SU-DHL-6 (cell line): ENCODE measurements around the gene HCFC1R1.

Experiments used
- EZH2phosphoT487 ChIP-seq: fragments of 200-600 bp; sonication (generic), shearing (Covaris generic); conservative IDR thresholded peaks from 2 replicates; pipeline ENCODE4 v1.6.1; 2018; ENCODE audit warnings: mild to moderate bottlenecking, antibody characterized with exemption, low read length, moderate library complexity, mixed read lengths
- TF ChIP-seq, protein P1 (sequence below): fragments of 200-600 bp; sonication (generic); IDR thresholded peaks from one replicate; pipeline ENCODE4 v1.5.1; 2017; ENCODE audit warnings: antibody characterized with exemption, mild to moderate bottlenecking, low read length, moderate library complexity; ENCODE audit not compliant: insufficient read depth, poor library complexity, severe bottlenecking

DNA sequence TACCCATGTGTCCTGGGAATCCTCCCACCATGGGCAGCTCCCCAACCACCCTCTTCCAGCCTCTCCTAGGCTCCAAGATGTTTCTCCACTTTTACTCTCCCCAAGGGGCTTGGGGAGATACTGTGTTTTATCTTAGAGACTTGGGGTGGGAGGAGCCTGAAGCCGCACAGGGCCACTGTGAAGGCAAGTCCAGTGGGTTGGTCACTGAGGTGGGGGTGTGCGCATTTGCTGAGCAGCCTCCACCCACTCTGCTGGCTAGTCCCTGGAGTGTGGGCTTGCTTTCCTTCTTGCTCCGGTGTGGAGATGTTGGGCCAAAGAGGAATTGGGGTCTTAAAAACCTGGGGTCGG is 15.1 kb downstream of the HCFC1R1 start:
- TF ChIP-seq, protein P1, sequence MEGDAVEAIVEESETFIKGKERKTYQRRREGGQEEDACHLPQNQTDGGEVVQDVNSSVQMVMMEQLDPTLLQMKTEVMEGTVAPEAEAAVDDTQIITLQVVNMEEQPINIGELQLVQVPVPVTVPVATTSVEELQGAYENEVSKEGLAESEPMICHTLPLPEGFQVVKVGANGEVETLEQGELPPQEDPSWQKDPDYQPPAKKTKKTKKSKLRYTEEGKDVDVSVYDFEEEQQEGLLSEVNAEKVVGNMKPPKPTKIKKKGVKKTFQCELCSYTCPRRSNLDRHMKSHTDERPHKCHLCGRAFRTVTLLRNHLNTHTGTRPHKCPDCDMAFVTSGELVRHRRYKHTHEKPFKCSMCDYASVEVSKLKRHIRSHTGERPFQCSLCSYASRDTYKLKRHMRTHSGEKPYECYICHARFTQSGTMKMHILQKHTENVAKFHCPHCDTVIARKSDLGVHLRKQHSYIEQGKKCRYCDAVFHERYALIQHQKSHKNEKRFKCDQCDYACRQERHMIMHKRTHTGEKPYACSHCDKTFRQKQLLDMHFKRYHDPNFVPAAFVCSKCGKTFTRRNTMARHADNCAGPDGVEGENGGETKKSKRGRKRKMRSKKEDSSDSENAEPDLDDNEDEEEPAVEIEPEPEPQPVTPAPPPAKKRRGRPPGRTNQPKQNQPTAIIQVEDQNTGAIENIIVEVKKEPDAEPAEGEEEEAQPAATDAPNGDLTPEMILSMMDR, result no peak
- TF ChIP-seq EZH2phosphoT487, result no peak
